GM18508 (cell line): ENCODE data around the gene CILP.
"Not testable (repeated sequence)": the region's sequence is repeated elsewhere in the genome, so short reads cannot be mapped to it uniquely, and the experiment has no call there.

Source experiments
- ATAC-seq: cut with Tn5 transposase; IDR thresholded peaks from one replicate; pipeline ENCODE4 v1.9.1; 2021; ENCODE audit warnings: moderate number of reproducible peaks; ENCODE audit not compliant: insufficient read depth, unreplicated experiment

The CILP gene

GRCh38 chr15:65226901-65227300, 15.6 kb upstream of the CILP start:
- not testable (repeated sequence) for ATAC-seq

GRCh38 chr15:65226221-65226620, 14.9 kb upstream of the CILP start:
- no peak for ATAC-seq

GRCh38 chr15:65223996-65224395, 12.7 kb upstream of the CILP start:
- ATAC-seq: no peak

- ATAC-seq: no peak
Observed at GRCh38 chr15:65222891-65223290, 11.6 kb upstream of the CILP start.

GRCh38 chr15:65221697-65222096, 10.4 kb upstream of the CILP start:
- no peak for ATAC-seq

- ATAC-seq: no peak
Observed at GRCh38 chr15:65219137-65219536, 7.9 kb upstream of the CILP start.

- ATAC-seq: no peak
Observed at GRCh38 chr15:65217526-65218482, 6.5 kb upstream of the CILP start.

GRCh38 chr15:65215496-65215895, 4.2 kb upstream of the CILP start:
- ATAC-seq: no peak

- ATAC-seq: no peak
Observed at GRCh38 chr15:65214010-65214409, 2.7 kb upstream of the CILP start.

GRCh38 chr15:65213241-65213640, 2.0 kb upstream of the CILP start:
- ATAC-seq: no peak

GRCh38 chr15:65212097-65212496, 824 bp upstream of the CILP start:
- ATAC-seq: no peak

GRCh38 chr15:65211482-65211982, 259 bp upstream of the CILP start:
- ATAC-seq: no peak

GRCh38 chr15:65209701-65210643, 1.3 kb downstream of the CILP start:
- no peak for ATAC-seq

- ATAC-seq: no peak
Observed at GRCh38 chr15:65208647-65209046, 2.6 kb downstream of the CILP start.

- no peak for ATAC-seq
Observed at GRCh38 chr15:65207280-65207840, 3.9 kb downstream of the CILP start.

- ATAC-seq: no peak
Observed at GRCh38 chr15:65206750-65207149, 4.5 kb downstream of the CILP start.

GRCh38 chr15:65204931-65205660, 6.2 kb downstream of the CILP start:
- no peak for ATAC-seq

- ATAC-seq: no peak
Observed at GRCh38 chr15:65204236-65204930, 6.9 kb downstream of the CILP start.

- no peak for ATAC-seq
Observed at GRCh38 chr15:65201918-65202317, 9.4 kb downstream of the CILP start.
